NCI-H2081 (cell line): ENCODE measurements around the gene RBP7.

Source experiments
- DNase-seq, 2 experiments: peaks; one replicate each; lab custom pipeline; 2025; lab: John Stamatoyannopoulos, UW

The RBP7 gene

GRCh38 chr1:10031461-10031860 lies 34.4 kb downstream of the RBP7 start:
- DNase-seq, result no peak

DNA sequence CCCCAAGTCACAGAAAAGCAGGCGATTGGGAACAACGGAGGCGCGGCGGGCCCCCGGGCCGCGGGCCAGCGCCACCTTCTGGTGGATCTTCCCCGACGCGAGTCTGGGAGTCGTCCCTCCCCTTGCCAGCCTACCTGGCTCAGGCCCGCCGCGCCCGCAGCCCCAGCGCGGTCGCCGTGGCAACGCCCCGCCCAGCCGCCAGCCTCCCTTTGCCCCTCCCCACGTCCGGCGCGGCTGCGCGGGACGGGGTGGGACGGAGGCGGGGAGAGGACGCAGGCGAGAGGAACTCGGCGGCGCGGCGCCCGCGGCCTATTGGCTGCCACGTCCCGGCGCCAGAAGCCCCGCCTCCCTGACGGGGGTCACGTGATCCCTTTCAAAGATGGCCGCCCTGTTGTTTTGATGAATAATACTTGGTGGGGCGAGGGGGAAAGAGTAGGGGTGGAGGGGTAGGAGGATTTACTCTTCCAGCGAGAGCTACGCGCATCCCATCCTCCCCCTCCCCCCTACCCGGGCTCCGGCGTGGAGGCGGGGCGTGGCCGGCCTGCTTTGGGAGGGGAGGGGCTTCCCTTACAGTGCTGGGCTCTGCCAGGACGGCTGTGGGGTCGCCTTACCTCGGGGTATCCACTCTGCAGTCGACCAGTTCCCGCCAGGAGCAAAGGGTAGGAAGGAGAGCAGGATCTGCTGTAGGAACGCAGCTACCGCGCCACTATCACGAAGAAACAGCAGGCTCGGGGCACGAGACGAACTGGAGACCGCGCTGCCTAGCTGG lies 35.7 kb downstream of the RBP7 start, which contains the start of gene UBE4B:
TSS of gene UBE4B (plus strand) at position 369 of the 769 bp plus-strand sequence. CDS start 713 bp downstream, outside the sequence.
- peak; percentile 98 for DNase-seq

DNA sequence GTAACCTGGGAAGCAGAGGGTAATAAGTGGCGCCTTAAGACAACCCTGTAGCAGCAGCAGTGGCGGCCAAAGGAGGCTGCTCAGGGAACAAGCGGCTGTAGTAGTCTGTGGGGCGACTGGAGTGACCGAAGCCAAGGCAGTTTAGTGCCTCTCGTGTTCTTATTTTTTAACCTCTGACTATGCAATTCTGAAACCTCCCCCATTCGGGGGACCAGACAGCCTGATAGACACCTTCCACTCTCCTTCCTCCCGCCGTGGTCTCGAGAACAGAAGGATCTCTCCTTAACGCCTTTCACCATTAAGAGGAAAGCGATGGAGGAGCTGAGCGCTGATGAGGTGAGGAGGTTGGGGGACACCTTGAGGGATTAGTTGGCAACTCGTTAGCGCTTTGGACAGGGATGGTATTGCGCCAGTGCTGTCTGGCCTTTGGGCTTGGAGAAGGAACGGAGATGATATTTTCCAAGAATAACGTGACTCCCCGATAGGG lies 36.4 kb downstream of the RBP7 start:
- DNase-seq, result peak in 1 of 2 experiments; percentile 58

- no peak for DNase-seq
Observed at GRCh38 chr1:10042746-10043145, 45.7 kb downstream of the RBP7 start.

- no peak for DNase-seq
Observed at GRCh38 chr1:10045480-10046355, 48.7 kb downstream of the RBP7 start.

DNA sequence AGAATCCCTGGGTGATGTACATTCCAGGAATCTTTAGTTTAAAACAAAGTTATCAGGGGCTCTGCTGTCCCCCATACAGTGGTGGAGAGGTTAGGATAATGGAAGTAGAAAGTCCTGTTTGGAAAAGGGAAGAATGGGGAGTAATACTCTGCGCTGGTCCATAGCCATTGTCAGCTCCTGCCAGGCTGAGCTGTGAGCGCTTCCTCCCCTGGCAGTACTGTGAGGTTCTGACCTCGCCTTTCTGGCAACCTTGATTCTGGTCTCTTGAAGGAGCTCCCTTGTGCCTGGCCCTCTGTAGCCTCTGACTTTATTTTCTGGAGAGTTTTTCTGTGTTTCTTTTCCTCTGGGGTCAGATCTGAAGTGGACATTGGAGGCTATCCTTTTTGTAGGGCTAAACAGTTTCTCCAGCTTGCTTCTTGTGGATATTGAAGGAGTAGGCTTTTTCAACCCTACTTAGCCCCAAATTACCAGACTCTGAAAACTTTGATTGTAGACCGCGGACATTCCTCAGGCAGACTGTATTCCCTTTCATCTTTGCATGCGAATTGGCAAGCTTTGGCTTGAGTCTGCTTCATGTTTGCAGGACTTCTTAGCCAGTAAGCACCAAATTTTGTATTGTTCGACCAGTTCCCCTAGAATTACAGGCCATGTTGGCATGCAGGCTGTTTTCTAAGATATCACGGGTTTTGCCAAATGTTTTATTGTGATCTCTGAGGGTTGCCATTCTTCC lies 49.5 kb downstream of the RBP7 start:
- no peak for DNase-seq

DNA sequence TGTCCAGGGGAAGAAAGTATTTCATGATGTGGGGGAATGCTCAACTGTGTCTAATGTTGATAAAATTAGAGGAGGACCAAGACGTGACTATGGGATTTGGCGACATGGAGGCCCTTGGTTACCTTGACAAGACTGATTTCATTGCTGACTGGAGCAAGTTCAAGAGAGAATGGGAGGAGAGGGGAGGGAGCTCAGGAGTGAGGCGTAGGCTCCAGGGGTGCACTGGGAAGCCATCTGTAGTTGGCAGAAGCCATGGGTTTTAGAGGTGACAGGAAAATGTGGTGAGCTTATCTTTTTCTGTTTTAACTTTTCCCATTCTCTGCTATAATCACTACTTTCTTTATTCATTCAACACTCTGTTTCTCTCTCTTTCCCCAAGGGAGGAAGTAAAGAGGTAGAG lies 51.6 kb downstream of the RBP7 start:
- no peak for DNase-seq

GRCh38 chr1:10050611-10051010 lies 53.6 kb downstream of the RBP7 start:
- no peak for DNase-seq

DNA sequence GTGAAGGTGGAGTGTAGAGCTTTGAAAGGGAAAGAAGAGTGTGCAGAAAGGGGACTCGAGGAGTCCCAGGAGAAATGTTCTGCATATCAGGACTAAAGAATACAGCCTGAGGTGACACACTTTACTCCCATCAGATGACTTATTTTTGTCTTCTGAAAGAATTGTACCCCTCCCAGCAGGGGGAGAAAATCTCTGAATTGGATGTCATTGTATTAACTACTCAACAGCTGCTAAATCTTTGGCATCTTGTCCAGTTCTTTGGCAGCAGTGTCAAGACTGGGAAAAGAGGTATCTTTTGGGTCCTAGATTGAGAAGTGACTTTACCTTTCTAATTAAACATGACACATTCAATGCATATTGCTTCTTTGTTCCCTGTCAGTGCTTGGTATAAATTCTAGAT lies 54.6 kb downstream of the RBP7 start:
- no peak for DNase-seq

GRCh38 chr1:10052347-10052746 lies 55.3 kb downstream of the RBP7 start:
- no peak for DNase-seq

- no peak for DNase-seq
Observed at GRCh38 chr1:10054465-10054864, 57.4 kb downstream of the RBP7 start.

- no peak for DNase-seq
Observed at GRCh38 chr1:10056599-10056987, 59.6 kb downstream of the RBP7 start.

DNA sequence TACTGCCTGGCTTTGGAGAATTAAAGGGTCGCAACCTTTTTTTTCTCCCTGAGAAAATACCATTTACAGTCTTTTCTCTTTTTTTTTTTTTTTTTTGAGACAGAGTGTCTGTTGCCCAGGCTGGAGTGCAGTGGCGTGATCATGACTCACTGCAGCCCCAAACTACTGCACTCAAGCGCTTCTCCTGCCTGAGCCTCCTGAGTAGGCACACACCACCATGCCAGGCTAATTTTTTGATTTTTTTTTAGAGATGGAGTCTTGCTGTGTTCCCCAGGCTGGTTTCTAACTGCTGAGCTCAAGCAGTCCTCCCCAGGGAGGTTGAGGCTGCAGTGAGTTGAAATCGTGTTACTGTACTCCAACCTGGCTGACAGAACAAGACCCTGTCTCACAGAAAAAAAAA lies 60.3 kb downstream of the RBP7 start:
- DNase-seq, result no peak

DNA sequence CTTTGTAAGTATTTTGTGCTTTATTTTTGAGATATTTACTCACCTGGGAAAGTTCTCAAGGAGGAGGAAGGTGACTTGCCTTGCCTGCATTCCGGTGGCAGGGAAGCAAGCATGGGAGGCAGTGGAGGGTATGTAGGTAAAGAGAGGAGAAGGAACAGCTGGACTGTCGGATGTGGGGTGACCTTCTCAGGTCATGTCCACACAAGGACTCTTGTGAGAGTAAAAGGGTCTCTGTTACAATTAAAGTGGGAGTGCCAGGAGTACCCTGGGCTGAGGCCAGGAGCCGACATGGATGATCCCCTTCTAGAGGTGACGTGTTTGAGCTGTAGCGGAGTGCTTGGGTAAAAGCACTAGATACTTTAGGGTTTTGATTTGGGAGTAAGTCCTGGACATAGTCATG lies 60.8 kb downstream of the RBP7 start:
- no peak for DNase-seq

DNA sequence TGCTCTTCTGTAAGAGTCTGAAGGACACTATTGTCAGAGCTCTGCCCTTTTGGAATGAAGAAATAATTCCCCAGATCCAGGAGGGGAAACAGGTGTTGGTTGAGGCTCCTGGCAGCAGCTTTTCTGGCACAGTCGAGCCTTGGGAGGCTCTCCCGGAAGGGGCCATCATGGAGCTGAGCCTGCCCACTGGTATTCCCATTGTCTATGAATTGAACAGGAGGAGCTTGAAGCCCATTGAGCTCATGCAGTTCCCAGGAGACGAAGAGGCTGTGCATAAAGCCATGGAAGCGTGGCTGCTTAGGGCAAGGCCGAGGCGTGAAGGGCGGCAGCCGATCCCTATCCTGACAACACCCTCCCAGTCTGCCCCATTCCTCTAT lies 62.3 kb downstream of the RBP7 start:
- DNase-seq, result no peak

- DNase-seq, result no peak
Observed at GRCh38 chr1:10060311-10061100, 63.5 kb downstream of the RBP7 start.

- DNase-seq, result no peak
Observed at GRCh38 chr1:10061276-10061675, 64.2 kb downstream of the RBP7 start.

- no peak for DNase-seq
Observed at GRCh38 chr1:10063878-10064277, 66.8 kb downstream of the RBP7 start.

GRCh38 chr1:10064416-10065343 lies 67.7 kb downstream of the RBP7 start:
- no peak for DNase-seq

- DNase-seq, result no peak
Observed at GRCh38 chr1:10065344-10065685, 68.3 kb downstream of the RBP7 start.
